CD4-positive, alpha-beta T cell treated with Interleukin-1 beta for 1 hour (primary cell): ENCODE results near the gene NOVA1.
"Not testable (repeated sequence)": the region's sequence is repeated elsewhere in the genome, so short reads cannot be mapped to it uniquely, and the experiment has no call there.

Source experiments
- DNase-seq, 2 donors: peaks; one replicate each; pipeline ENCODE4 v3.0.0-alpha.2; 2020 to 2022

The NOVA1 gene, protein sequence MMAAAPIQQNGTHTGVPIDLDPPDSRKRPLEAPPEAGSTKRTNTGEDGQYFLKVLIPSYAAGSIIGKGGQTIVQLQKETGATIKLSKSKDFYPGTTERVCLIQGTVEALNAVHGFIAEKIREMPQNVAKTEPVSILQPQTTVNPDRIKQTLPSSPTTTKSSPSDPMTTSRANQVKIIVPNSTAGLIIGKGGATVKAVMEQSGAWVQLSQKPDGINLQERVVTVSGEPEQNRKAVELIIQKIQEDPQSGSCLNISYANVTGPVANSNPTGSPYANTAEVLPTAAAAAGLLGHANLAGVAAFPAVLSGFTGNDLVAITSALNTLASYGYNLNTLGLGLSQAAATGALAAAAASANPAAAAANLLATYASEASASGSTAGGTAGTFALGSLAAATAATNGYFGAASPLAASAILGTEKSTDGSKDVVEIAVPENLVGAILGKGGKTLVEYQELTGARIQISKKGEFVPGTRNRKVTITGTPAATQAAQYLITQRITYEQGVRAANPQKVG

DNA sequence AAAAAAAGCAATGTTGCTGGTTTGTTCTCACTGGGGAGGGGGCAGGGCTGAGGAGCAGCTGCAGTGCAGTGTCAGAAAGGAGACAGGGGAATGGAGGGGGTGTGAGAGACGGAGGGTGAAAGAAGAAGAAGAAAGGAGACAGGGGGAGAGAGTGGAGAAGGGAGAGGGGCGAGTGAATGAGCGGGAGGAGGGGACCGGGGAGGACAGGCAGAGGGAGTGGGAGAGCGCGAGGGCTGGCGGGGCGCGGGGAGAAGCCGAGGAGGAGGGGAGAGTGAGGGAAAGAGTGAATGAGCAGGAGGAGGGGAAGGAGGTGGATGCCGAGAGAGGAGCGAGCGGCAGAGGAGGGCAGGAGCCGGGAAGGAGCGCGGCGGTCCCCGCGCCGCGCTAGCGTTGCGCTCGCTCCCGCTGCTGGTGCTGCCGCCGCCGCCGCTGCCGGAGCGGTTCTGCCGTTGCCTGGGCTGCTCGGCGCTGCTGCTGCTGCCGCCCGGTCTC, at the start of gene NOVA1:
Gene NOVA1 (minus strand): TSS at position 445 of the 492 bp plus-strand sequence. CDS start 597 bp downstream, outside the sequence.
- no peak for DNase-seq

- DNase-seq, result not testable (repeated sequence)
These were observed 47.2 kb upstream of the NOVA1 start for GRCh38 chr14:26645057-26645456.

- no peak for DNase-seq
These were observed 38.7 kb upstream of the NOVA1 start for GRCh38 chr14:26636561-26636960.

- not testable (repeated sequence) for DNase-seq
These were observed 37.1 kb upstream of the NOVA1 start for GRCh38 chr14:26634946-26635345.

DNA sequence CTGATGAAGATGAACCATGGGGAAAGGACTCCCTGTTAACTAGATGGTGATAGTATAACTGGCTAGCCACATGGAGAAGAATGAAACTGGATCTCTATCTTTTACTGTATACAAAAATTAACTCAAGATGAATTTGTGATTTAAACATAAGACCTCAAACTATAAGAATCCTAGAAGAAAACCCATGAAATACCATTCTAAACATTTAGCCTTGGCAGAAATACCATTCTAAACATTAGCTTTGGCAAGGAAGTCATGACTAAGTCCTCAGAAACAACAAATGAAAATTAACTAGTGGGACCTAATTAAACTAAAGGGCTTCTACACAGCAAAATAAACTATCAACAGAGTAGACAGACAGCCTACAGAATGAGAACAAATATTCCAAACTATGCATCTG, 28.4 kb upstream of the NOVA1 start:
- no peak for DNase-seq

GRCh38 chr14:26622611-26623010, 24.8 kb upstream of the NOVA1 start:
- no peak for DNase-seq

DNA sequence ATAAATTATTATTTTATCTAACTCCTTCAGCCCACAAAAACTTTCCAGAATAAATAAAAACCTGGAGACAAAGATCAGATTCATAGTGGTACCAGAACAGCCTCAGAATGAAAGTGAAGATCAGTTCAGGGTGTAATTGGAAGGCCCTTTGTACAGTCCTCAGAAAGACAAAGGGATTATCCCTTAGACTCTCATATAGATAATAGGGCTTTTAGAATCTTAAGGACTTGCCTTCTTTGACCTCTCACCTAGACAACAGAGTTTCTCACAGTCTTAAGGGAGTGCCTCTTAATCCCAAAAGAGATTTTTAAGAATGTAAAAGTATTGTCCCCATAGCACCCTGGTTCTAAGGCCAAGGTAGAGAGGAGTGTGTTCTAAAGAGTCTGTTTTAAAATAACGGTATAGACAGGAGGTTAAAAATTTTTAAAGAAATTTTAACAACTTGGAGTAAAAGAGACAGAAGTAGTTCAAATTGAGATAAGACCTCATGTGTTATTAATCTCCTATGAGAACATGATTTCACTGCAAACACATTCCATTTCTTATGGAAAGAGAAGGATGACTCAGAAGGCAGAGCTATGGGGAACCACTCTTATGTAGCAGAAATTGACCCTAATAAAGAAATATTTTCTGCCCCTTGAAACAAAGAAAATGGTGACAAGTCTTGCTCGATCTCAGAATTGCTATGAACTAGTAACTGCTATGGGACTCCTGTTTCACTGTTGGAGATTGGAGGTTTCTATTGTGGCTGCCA, 24.2 kb upstream of the NOVA1 start:
- no peak for DNase-seq

DNA sequence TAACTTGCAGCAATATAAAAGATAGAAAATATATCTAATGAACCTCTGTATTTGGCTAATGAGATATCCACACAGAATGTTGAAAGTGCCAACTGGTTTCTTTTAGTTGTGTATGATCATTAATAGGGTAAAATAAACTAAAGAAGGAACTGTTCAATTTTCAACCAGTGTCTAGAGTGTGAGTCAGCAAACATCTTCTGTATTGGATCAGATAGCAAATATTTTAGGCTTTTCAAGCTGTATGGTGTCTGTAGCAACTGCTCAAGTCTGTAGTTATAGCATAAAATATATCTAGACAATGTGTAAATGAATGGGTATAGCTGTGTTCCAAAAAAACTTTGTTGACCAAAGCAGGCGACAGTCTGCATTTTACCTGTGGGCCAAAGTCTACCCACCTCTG, 23.5 kb upstream of the NOVA1 start:
- DNase-seq, result no peak

GRCh38 chr14:26611259-26611658, 13.4 kb upstream of the NOVA1 start:
- no peak for DNase-seq

DNA sequence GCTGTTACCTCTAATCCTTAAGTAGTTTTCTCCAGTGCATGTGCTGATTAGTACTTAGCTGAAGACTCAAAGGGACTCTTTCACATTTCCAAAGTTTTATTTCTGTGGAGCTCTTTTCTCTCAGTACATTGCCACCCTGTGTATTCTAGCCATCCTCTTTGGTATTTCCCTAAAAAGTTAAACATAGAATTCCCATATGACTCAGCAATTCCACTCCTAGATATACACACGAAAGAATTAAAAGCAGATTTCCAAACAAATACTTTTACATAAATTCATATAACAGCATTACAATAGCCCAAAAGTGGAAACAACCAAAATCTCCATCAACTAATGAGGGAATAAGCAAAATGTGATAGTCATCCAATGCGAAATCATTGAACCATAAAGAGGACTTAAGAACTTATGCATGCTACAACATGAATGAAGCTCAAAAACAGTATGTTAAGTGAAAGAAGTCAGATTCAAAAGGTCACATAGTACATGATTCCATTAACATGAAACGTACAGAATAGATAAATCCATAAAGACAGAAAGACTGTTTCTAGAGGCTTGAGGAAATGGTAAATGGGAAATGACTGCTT, 9.0 kb upstream of the NOVA1 start:
- no peak for DNase-seq

DNA sequence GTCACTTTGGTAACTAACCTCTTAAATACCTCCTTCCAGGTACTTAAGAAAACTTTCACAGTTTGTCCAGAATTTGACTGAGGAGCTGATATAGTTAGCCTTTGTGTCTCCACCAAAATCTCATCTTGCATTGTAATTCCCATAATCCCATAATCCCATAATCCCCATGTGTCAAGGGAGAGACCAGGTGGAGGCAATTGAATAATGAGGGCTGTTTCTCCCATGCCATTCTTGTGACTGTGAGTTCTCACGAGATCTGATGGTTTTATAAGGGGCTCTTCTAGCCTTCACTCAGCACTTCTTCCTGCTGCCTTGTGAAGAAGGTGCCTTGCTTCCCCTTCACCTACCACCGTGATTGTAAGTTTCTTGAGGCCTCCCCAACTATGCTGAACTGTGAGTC, 7.8 kb upstream of the NOVA1 start:
- no peak for DNase-seq

DNA sequence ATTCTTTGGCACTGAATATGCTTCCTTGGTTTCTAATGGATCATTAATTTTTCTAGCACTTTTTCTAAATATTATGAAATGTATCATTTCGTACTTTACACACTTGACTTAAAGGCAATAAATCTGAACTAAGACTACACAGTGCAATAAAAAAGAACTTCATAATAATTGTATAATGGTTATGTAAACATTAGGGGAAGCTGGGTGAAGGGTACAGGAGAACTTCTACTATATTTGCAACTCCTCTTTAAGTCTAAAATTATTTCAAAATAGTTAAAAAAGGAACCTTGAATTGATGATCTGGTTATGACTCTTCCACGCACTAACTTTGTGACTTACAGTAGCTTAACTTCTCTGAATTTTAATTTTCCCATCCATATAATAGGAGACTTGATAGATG, 5.1 kb upstream of the NOVA1 start:
- no peak for DNase-seq

DNA sequence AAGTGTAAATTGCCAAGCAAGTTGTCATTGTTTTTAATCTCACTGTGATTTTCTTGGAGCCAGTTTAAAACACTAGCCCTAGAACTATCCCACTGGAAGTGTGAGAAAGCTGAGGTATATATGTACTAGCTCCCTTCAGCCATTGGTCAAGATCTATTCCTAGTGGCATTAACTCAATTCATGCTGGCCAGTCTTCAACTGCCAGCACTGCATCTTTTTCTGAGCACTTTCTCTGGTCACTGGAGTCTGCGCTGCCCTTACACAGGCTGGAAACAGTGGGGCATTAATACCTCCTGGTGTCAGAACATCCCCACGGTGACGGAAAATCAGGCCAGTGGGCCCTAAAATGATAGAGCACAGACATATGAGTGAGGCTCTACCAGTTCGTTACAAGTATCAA, 4.0 kb upstream of the NOVA1 start:
- no peak for DNase-seq

- no peak for DNase-seq
These were observed 1.5 kb upstream of the NOVA1 start for GRCh38 chr14:26599291-26599690.

- no peak for DNase-seq
These were observed 869 bp upstream of the NOVA1 start for GRCh38 chr14:26598672-26599131.

GRCh38 chr14:26598081-26598671, 343 bp upstream of the NOVA1 start:
- DNase-seq, result peak in 1 of 2 donors; percentile 1

DNA sequence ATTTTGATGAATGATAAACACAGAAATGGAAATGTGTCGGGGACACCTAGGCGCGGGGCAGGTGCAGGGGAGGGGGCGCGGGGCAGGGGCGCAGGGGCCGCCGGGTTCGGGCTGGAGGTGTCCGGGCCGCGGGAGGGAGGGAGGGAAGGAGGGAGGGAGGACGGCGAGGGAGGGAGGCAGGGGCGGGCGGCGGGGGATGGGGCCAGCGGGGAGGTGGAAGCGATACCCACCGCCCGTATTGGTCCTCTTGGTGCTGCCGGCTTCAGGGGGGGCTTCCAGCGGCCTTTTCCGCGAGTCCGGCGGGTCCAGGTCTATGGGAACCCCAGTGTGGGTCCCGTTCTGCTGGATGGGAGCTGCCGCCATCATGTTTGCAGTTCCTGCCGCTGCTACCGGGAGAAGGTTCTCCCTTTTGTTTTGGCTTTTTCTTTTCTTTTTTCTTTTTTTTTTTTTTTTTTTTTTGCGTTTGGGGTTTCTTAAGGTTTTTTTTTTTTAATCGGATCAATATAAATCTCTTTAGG, 703 bp downstream of the NOVA1 start:
- no peak for DNase-seq

- DNase-seq, result no peak
These were observed 1.2 kb downstream of the NOVA1 start for GRCh38 chr14:26596543-26597061.

DNA sequence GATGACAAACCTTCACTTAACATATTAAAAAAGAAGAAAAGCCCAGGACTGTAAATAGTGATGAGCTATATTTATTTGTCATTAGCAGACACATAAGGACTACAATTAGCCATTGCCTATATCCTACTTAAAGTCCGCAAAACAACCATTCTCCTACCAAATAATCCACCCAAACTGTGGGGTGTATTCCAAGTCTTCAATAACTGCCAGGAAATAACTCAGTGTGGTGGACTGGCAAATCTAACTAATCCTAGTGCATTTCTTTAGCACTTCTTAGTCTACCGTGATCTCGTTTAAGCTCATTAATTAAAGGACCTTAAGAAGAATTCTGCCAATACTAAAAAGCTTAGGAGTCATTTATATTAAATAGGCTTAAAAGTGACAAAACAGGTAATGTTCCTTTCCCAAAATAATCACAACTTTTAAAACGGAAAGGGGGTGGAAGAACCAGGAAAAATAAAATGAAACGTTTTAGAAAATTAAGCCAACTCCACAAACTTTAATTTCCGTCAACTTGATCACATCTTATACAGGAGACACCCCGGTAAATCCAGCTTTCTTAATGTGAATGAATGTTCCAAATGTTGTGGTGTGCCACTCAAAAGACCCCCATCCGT, 1.8 kb downstream of the NOVA1 start:
- DNase-seq, result no peak

DNA sequence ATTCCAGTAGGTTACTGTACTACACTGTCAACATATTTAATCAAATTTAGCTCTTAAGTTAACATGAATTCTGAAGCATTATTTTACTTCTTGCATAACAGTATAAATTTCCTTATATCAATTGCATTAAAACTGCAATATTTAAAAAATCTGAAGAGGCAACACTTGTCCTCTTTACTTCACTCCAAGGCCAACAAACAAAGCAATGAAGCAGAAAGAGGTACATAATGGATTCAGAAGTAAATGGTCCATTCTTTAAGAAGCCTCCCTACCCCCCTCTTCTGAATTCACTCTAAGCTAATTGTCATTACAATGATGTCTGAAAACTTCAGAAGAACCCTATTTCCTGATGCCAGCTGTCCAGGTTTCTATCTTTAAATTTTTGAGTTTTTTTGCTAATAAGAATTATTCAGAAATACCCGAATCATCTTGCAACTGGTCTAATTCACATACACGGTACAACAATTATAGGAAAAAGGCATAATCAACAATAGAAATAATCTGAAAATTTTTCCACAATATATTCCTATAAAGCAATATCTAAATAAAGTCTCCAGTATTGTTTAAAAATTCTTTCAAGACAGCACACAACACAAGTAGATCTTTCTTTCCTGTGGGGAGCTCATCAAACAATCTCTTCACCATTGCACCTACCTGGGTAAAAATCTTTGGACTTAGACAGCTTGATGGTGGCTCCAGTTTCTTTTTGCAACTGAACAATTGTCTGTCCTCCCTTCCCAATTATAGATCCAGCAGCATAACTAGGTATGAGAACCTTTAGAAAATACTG, 2.9 kb downstream of the NOVA1 start:
- no peak for DNase-seq

- no peak for DNase-seq
These were observed 3.7 kb downstream of the NOVA1 start for GRCh38 chr14:26594148-26594547.
